ENCODE results near the gene KRT222.
A peak's percentile ranks its signal among the peaks of the same experiment; 100 is the strongest.

The KRT222 gene

DNA sequence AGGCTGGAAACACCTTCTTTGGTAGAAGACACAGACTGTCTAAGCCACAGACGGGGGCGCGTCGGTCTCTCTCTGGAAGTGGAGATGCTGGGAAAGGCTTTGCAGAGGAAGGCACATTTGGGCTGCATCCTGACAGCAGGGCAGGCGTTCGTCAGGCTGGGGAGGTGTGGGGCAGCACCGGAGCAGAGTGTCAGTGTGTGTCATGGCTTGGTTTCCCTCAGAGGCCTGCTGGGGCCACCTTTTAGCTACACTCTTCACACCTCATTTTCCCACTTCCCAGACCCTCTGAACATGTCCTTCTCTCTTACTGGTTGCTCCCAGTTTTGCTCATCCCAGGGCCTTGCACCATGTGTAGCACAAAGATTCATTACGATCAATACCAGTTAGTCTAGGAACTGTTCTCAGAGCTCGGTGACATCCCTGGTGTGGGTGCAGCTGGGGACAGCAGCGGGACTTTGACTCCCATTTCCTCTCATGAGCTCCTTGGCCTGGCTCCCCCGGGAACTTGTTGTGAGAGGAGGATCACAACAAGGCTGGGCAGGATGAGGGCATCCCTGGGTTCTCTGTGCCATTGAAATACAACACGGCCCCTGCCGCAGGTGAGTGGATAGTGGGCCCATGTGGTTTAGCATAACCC lies 50.4 kb downstream of the KRT222 start:
- DNase-seq: no peak

DNA sequence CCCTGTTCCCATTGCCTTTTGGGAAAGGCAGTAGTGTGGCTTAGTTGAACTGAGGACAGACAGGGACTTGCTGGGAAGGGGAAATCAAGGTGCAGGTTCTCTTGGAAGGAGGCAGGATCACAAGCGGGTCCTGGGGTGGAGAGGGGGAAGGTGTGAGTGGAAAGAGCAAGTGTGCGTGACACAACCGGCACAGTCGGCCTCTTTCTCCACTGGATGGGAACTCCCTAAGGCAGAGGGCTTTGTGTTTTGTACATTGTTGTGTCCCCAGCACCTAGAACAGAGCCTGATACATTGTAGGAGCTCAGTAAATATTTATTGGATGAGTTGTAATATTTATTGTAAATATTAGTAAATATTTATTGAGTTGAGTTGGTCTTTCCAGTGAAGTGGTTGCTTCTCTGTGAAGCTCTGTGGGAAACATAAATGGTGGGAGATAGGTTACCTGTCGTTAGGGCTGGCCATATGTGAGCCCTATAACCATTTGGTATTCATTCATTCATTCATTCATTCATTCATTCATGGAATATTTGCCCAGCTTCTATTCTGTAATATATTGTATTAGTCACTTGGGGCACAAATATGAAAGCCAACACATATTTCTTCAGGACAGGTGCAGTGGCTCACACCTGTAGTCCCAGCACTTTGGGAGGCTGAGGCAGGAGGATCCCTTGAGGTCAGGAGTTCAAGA lies 51.4 kb downstream of the KRT222 start:
- DNase-seq: no peak

GRCh38 chr17:40612599-40613244 lies 52.3 kb downstream of the KRT222 start:
- DNase-seq: peak; percentile 69 to 71

DNA sequence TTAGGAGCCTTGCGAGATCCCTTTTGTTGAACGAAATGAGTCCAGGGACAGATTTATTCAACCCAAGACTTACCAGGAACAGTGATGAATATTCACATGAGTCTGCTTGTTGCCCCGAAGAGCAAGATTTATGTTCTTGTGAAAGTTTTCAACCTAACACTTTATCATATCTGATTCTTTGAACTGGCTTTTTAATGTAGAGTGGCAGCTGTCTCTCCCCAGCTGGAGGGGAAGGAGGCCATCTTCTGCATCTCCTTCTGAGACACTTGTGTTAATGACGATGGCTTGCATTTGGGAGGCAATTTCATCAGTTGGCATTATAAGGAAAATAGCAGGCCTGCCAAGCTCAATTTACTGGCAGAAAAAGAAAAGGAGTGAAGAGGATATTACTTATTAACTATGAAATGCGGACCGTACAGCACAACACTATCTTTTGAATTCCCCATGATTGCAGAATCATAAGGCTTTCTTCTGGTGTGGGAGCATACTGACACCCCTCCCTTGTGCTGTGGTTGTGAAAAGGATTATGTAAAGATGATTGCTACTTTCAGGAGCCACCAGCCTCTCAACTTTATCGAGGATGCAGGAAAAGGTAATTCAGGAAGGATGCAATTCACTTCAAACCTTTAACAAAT lies 53.0 kb downstream of the KRT222 start:
- no peak for DNase-seq

GRCh38 chr17:40610359-40610758 lies 54.6 kb downstream of the KRT222 start:
- DNase-seq: no peak

DNA sequence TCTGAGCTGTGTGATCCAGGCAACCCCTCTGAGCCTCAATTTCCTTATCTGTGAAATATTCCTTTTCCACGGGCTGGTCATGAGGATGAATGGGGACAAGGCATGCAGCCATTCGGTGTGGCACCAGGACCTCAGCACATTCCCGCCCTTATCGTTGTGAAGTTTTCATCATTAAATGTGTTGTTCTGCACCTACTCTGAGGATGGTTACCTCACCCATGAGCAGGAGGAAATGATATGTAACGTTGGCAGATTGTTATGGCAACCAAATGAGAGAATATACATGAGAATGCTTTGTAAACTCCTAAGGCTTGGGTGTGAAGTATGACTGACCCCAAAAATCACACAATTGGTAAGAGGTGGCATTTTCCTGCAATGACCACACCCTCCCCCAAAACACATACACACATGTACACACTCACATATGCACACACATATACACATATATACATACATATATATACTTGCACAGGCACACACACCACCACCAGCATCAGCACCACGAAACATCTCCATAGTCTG lies 56.9 kb downstream of the KRT222 start:
- DNase-seq: no peak

- no peak for DNase-seq
Measured at GRCh38 chr17:40607641-40608040, 57.3 kb downstream of the KRT222 start.

DNA sequence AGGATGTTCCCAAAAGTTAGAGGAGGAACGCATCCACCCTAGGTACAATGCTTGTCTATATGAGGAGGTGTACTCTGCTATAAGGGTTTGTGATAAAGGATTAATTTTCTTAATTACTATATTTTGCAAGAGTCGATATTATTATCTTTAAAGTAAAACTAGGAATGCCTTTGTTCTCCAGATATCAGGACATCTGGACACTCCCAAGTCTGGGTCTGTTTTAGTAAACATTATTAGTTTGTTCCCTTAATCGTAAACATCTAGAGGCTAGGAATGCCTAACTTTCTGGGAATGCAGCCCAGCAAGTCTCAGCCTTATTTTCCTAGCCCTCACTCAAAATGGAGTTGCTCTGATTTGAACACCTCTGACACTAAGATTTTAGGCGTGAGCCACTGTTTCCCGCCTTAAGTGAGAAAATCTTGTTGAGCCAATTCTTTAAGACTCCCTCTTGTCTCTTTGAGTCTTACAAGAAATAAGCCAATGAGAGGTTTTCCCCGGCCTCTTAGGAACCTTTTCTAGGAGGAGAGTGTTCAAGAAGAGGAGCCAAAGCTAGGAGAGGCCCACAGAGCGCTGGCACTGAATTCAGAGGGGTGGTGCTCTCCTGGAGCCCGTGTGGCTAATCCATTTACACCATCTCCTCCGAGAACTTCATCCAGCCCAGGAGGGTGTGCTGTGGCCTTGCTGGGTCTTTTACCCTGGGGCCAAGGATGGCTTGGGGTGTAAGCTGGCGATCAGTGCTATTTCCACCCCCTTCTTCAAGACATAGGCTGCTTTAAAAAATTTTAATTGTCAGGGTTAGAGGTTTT lies 58.2 kb downstream of the KRT222 start:
- DNase-seq: no peak

GRCh38 chr17:40605306-40605705 lies 59.7 kb downstream of the KRT222 start:
- DNase-seq: peak; percentile 72 to 76
